ENCODE measurements around the gene ZBED1. TPM values are rescaled to one million over a fixed set of nuclear protein-coding genes. Genes with fewer than 3 reads are reported as not detected.

ZBED1 gene
- total and polyA plus RNA-seq, 4 donors = 15.9 to 49.0 (median 26.9) TPM

GRCh38 chrX:2497961-2498780 is 2.6 kb downstream of the ZBED1 start:
- WGBS = 15% methylated on average over 11 of the region's 11 CpGs
- TF ChIP-seq ATF3 (IDR thresholded peaks at IDR 0.05) (peak; percentile 66), JUND (IDR thresholded peaks at IDR 0.05) (peak in 1 of 2 donors; percentile 64), EGR1 (IDR thresholded peaks at IDR 0.05; ENCODE audit: low read depth in 2 of 2) (peak; percentile 23 to 53), CTCF (IDR thresholded peaks at IDR 0.05; ENCODE audit: low read depth, low read length, missing input control) (no peak), GABPA (IDR thresholded peaks at IDR 0.05 in 1 of 2, conservative IDR thresholded peaks at IDR 0.05 in 1 of 2) (no peak), FOXA2 (IDR thresholded peaks at IDR 0.05) (no peak), SP1 (IDR thresholded peaks at IDR 0.05) (peak; percentile 97), RAD21 (IDR thresholded peaks at IDR 0.05) (peak; percentile 55 to 64), HNF4G (IDR thresholded peaks at IDR 0.05) (peak; percentile 83), NR2F2 (IDR thresholded peaks at IDR 0.05) (peak; percentile 22), RXRA (IDR thresholded peaks at IDR 0.05) (peak; percentile 69 to 77), YY1 (IDR thresholded peaks at IDR 0.05) (peak; percentile 88), MAX (IDR thresholded peaks at IDR 0.05) (peak; percentile 72), FOXA1 (IDR thresholded peaks at IDR 0.05) (no peak), TAF1 (conservative IDR thresholded peaks at IDR 0.05) (peak; percentile 59), HNF4A (conservative IDR thresholded peaks at IDR 0.05) (peak; percentile 93 to 96), ZBTB33 (IDR thresholded peaks at IDR 0.05) (no peak), REST (IDR thresholded peaks at IDR 0.05) (peak; percentile 75)
- no peaks in the 10 kb centered on the region for H3K27me3 ChIP-seq (ENCODE audit: control insufficient read depth in 4 of 4, insufficient read depth in 4 of 4, low read length in 3 of 4)
- H3K36me3 ChIP-seq (ENCODE audit: control insufficient read depth in 4 of 4, insufficient read depth in 3 of 4, low read depth in 1 of 4, low read length in 3 of 4) = peaks cover 0 to 6% (median 3%) of the 10 kb centered on the region in 4 donors
- peak overlapping the region; percentile 10 to 94 for H3K9ac ChIP-seq (ENCODE audit: low read depth in 1 of 2, low read length in 2 of 2)
- H3K27ac ChIP-seq (ENCODE audit: low read depth in 1 of 2, low read length in 2 of 2) = peak overlapping the region; percentile 93 to 97
- peaks cover 11 to 32% (median 25%) of the 10 kb centered on the region in 4 donors for H3K4me1 ChIP-seq (ENCODE audit: control insufficient read depth in 4 of 4, insufficient read depth in 4 of 4, low read length in 3 of 4)
- peak overlapping the region; percentile 32 to 84 (median 70) for H3K4me3 ChIP-seq (ENCODE audit: low read depth in 1 of 3, low read length in 3 of 3)
- no peak for DNase-seq (ENCODE audit: low spot score)
- no peaks in the 10 kb centered on the region for H3K9me3 ChIP-seq (ENCODE audit: control insufficient read depth in 4 of 4, low read length in 3 of 4)
